ENCODE measurements around the gene OASL. TPM values are rescaled to one million over a fixed set of nuclear protein-coding genes. Genes with fewer than 3 reads are reported as not detected.

Gene OASL
- total and polyA plus RNA-seq, 2 of the 4 experiments (the other 2 are of a cell fraction), result under 0.01 to 0.05 TPM

- in situ Hi-C loops (cut with MboI; ENCODE audit: low sequenced_read_pairs), result no loop called here
- CTCF ChIA-PET, result no interaction called here
Measured at GRCh38 chr12:120979220-120979861, 59.7 kb downstream of the OASL start.

More at GRCh38 chr12:120979220-120979861, 59.7 kb downstream of the OASL start:
- POLR2A ChIA-PET (ENCODE audit: unreplicated experiment), result no interaction called here
- no peak overlapping the region for H3K9ac ChIP-seq (ENCODE audit: low read depth, low read length)
- H3K23ac ChIP-seq (ENCODE audit: low read depth, low read length), result no peak overlapping the region
- no peaks in the 10 kb centered on the region for H3K4me1 ChIP-seq (ENCODE audit: control insufficient read depth, insufficient read depth, low read length)
- H3K56ac ChIP-seq (ENCODE audit: extremely low read depth, insufficient read depth, low read length), result no peak overlapping the region
- no peak for ATAC-seq (ENCODE audit: low read depth)
- DNase-seq, result no peak
- H2BK120ac ChIP-seq (ENCODE audit: low read depth, low read length), result no peak overlapping the region
- no peak overlapping the region for H2AK5ac ChIP-seq (ENCODE audit: low read depth, low read length)
- no peak overlapping the region for H2BK5ac ChIP-seq (ENCODE audit: low read depth, low read length, poor library complexity, severe bottlenecking)
- H4K5ac ChIP-seq (ENCODE audit: low read depth, low read length), result no peak overlapping the region
- H3K27ac ChIP-seq (ENCODE audit: insufficient read depth, low read length), result no peak overlapping the region
- H4K20me1 ChIP-seq (ENCODE audit: insufficient read depth, low read length), result no peaks in the 10 kb centered on the region
- no peak overlapping the region for H2BK15ac ChIP-seq (ENCODE audit: low read depth, low read length)
- H4K8ac ChIP-seq (ENCODE audit: low read depth in 2 of 2, low read length in 2 of 2), result no peak overlapping the region
- intact Hi-C loops (cut with micrococcal nuclease) (no loop called here), dilution Hi-C loops (cut with HindIII; ENCODE audit: low sequenced_read_pairs, unreplicated experiment) (no loop called here)
- H3K4me3 ChIP-seq (ENCODE audit: insufficient read depth, low read depth, low read length), result no peak overlapping the region
- H3K9me3 ChIP-seq (ENCODE audit: control insufficient read depth, insufficient read depth, low read length), result no peaks in the 10 kb centered on the region; the same call in 1 of the 2 replicates
- H3K27me3 ChIP-seq (ENCODE audit: control insufficient read depth, insufficient read depth, low read length), result peaks cover 7% of the 10 kb centered on the region
- H4K91ac ChIP-seq (ENCODE audit: insufficient read depth, low read depth, low read length), result no peak overlapping the region
- no peak overlapping the region for H2AK9ac ChIP-seq (replicated peaks; ENCODE audit: low read depth, low read length, poor library complexity)
- H3K4ac ChIP-seq (ENCODE audit: low read depth, low read length), result no peak overlapping the region
- TF ChIP-seq RCOR1 (IDR thresholded peaks at IDR 0.05; ENCODE audit: insufficient replicate concordance, low read length) (no peak), SMC3 (IDR thresholded peaks at IDR 0.05; ENCODE audit: low read depth, low read length) (no peak), MXI1 (IDR thresholded peaks at IDR 0.05; ENCODE audit: borderline replicate concordance, low read depth, low read length) (no peak), ELK1 (IDR thresholded peaks at IDR 0.05; ENCODE audit: borderline replicate concordance, low read depth, low read length) (no peak), MAFK (IDR thresholded peaks at IDR 0.05; ENCODE audit: low read depth, low read length) (no peak), NFE2L2 (IDR thresholded peaks at IDR 0.05; ENCODE audit: low read depth, low read length) (no peak), RFX5 (IDR thresholded peaks at IDR 0.05; ENCODE audit: low read depth, low read length) (no peak), BHLHE40 (IDR thresholded peaks at IDR 0.05; ENCODE audit: low read depth, low read length) (no peak), RAD21 (IDR thresholded peaks at IDR 0.05; ENCODE audit: low read length) (no peak), FOS (IDR thresholded peaks at IDR 0.05; ENCODE audit: low read depth, low read length) (no peak), CEBPB (IDR thresholded peaks at IDR 0.05; ENCODE audit: low read depth, low read length) (no peak)
- TF ChIP-seq, protein P1, sequence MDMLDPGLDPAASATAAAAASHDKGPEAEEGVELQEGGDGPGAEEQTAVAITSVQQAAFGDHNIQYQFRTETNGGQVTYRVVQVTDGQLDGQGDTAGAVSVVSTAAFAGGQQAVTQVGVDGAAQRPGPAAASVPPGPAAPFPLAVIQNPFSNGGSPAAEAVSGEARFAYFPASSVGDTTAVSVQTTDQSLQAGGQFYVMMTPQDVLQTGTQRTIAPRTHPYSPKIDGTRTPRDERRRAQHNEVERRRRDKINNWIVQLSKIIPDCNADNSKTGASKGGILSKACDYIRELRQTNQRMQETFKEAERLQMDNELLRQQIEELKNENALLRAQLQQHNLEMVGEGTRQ (IDR thresholded peaks at IDR 0.05; ENCODE audit: low read depth, low read length), result no peak
- TF ChIP-seq, protein P2, sequence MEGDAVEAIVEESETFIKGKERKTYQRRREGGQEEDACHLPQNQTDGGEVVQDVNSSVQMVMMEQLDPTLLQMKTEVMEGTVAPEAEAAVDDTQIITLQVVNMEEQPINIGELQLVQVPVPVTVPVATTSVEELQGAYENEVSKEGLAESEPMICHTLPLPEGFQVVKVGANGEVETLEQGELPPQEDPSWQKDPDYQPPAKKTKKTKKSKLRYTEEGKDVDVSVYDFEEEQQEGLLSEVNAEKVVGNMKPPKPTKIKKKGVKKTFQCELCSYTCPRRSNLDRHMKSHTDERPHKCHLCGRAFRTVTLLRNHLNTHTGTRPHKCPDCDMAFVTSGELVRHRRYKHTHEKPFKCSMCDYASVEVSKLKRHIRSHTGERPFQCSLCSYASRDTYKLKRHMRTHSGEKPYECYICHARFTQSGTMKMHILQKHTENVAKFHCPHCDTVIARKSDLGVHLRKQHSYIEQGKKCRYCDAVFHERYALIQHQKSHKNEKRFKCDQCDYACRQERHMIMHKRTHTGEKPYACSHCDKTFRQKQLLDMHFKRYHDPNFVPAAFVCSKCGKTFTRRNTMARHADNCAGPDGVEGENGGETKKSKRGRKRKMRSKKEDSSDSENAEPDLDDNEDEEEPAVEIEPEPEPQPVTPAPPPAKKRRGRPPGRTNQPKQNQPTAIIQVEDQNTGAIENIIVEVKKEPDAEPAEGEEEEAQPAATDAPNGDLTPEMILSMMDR (conservative IDR thresholded peaks at IDR 0.05; ENCODE audit: low read depth, low read length), result no peak
- H2AFZ ChIP-seq (replicated peaks; ENCODE audit: low read length, poor library complexity), result no peak overlapping the region
- no peak overlapping the region for H3K4me2 ChIP-seq (ENCODE audit: low read depth, low read length)
- no TSS peak for BruUV-seq (replicated peaks)
- H2BK20ac ChIP-seq (ENCODE audit: low read depth, low read length), result no peak overlapping the region
- 94% methylated on average over 3 of the region's 10 CpGs; no CpG with 5 or more reads in 1 of the 2 experiments for WGBS, 2 experiments (ENCODE audit: extremely low coverage in 2 of 2, insufficient read length in 1 of 2)
- H3K36me3 ChIP-seq (ENCODE audit: control insufficient read depth, insufficient read depth, low read length), result no peaks in the 10 kb centered on the region
- no peaks in the 10 kb centered on the region for H3K79me1 ChIP-seq (ENCODE audit: low read depth in 1 of 2, low read length in 2 of 2)
- no peaks in the 10 kb centered on the region for H3K9me1 ChIP-seq (ENCODE audit: insufficient read depth, low read length)
- no peak overlapping the region for H3K18ac ChIP-seq (ENCODE audit: low read depth, low read length)
- no peak overlapping the region for H3K14ac ChIP-seq (replicated peaks; ENCODE audit: low read depth, low read length)

Measured in IMR-90 (cell line).